H1 (cell line): ENCODE results near the gene PRIMA1. TPM values are rescaled to one million over a fixed set of nuclear protein-coding genes. Genes with fewer than 3 reads are reported as not detected.

Experiments
- GABPA ChIP-seq: IDR thresholded peaks from 2 replicates; pipeline ENCODE4 v1.6.1; 2011; ENCODE audit warnings: mild to moderate bottlenecking, low read length, moderate library complexity, borderline replicate concordance; ENCODE audit not compliant: insufficient read depth
- polyA plus RNA-seq, 7 experiments: library from polyadenylated mRNA; depleted of rRNA in 3 of 7; stranded (reverse) in 5 of 7; unstranded in 2 of 7; fragments of >200 nt in 5 of 7; fragments of 200-250 nt in 2 of 7; gene quantifications; 1 replicate in 5 of 7; 2 replicates in 1 of 7; 4 replicates in 1 of 7; pipeline versions ENCODE4 v1.2.1 to v1.2.3, GENCODE V29; 2011 to 2013; ENCODE audit warnings: missing spikeins in 2 of 7, mixed read lengths in 2 of 7
- total RNA-seq: library from RNA; stranded (reverse); fragmentation: NEBNext Ultra II Directional; extraction: Animal tissue kit (Norgen Biotek cat#: 25700); gene quantifications from 2 replicates; pipeline ENCODE4 v1.2.1, GENCODE V29; 2021

The PRIMA1 gene
- total and polyA plus RNA-seq, 2 of the 8 experiments (the other 6 are each of a cell fraction or from before 2014, with no cell fraction given) = 2.8 to 4.5 TPM

DNA sequence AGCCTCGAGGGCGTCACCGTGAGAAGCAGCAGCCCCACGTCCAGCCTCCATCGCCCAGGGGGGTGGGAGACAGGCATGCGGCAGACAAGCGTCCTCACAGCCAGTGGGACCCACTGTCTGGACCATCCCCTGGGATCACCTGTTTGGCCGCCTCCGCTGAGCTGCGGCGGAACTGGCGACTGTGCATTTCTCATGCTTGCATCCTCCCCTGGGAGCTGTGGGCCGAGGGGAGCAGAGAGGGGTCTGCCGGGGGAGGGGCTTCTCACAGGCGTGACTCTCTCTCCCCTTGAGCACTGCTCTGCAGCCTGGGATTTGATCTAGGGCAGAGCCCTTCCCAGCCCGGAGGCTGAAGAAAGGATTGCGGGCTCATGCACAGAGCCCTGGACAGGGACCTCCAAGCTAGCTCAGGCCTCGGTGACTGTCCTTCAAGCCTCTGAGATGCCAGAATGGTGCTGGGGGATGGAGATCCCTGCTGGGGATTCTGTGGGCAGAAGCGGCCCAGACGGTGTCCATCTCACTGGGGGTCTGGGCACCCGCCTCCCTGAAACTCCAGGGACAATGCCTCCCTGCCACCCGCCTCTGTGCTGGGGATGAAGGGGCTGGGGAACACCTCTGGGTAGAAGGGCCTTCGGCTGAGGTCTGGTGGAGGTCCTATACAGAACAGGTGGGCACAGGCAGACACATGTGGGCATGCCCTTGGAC, 61.1 kb downstream of the PRIMA1 start (continued):
- TF ChIP-seq GABPA = no peak
- TF ChIP-seq, all 59 proteins: peak for 1
